Cardiac muscle cell (in vitro differentiated cells and primary cell): ENCODE data around the gene PDE10A. TPM values are rescaled to one million over a fixed set of nuclear protein-coding genes. Genes with fewer than 3 reads are reported as not detected.

ENCODE experiments used
- DNase-seq, 2 donors: peaks; one replicate each; pipeline versions ENCODE4 v3.0.0 to v3.0.0-alpha.2; 2010 to 2017; ENCODE audit warnings: low read depth in 1 of 2, low spot score in 1 of 2
- H3K27ac ChIP-seq: fragments of 200-600 bp; sonication (generic); 2 replicates; pipeline ENCODE4 v1.5.1; 2016
- H3K27me3 ChIP-seq: fragments of 200-600 bp; sonication (generic); 2 replicates; pipeline ENCODE4 v1.6.0; 2016; ENCODE audit warnings: control low read depth
- H3K36me3 ChIP-seq: fragments of 200-600 bp; sonication (generic); 2 replicates; pipeline ENCODE4 v1.5.1; 2016; ENCODE audit warnings: control low read depth
- H3K4me1 ChIP-seq: fragments of 200-600 bp; sonication (generic); 2 replicates; pipeline ENCODE4 v1.8.1; 2017; ENCODE audit warnings: low read depth, mild to moderate bottlenecking, mixed run types
- H3K4me3 ChIP-seq: fragments of 200-600 bp; sonication (generic); 2 replicates; pipeline ENCODE4 v1.5.1; 2016; ENCODE audit warnings: mild to moderate bottlenecking
- H3K9me3 ChIP-seq: fragments of 200-600 bp; sonication (generic); 2 replicates; pipeline ENCODE4 v1.5.1; 2017; ENCODE audit warnings: low read depth, mild to moderate bottlenecking, control low read depth
- polyA plus RNA-seq: library from polyadenylated mRNA; unstranded; fragments of >200 nt; fragmentation: Nextera tagmentation; extraction: Ambion mirVana; gene quantifications from 2 replicates; pipeline ENCODE4 v1.2.1, GENCODE V29; 2016
- total RNA-seq: library from RNA; depleted of rRNA; stranded (reverse); fragments of >200 nt; gene quantifications from 2 replicates; pipeline ENCODE4 v1.2.3, GENCODE V29; 2016
- TF ChIP-seq, protein P1 (sequence below): IDR thresholded peaks from 2 replicates; pipeline ENCODE4 v1.5.1; 2012; ENCODE audit warnings: low read depth, mild to moderate bottlenecking, low read length

Gene PDE10A
- total and polyA plus RNA-seq, 2 experiments from 2014 or later, result 0.82 to 5.4 TPM

DNA sequence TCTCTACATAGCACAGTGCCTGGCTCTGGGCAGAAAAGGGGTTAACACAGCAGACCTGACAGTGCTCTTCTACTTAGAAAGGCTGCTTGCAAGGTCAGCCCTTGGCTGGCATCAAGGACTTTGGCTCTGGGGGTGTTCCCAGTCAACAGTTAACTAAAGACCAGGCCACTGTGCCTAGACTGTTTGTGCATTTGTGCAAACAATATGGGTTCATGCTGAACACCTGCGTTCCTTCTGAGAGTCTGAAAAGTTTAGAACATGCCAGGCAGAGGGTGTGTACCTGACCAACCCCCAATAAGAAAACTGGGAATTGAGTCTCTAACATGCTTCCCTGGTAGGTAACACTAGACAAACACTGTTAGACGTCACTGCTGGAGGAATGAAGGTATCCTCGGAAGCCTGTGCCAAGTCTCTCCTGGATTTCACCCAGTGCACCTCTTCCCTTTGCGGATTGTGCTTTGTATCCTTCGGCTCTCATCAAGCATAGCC is 110.7 kb downstream of the PDE10A start:
- Histone ChIP-seq H3K4me1 (no peaks in the 10 kb centered on the region), H3K9me3 (no peaks in the 10 kb centered on the region), H3K36me3 (no peaks in the 10 kb centered on the region), H3K4me3 (no peak overlapping the region), H3K27me3 (no peaks in the 10 kb centered on the region), H3K27ac (no peak overlapping the region)
- no peak for DNase-seq
- TF ChIP-seq, protein P1, sequence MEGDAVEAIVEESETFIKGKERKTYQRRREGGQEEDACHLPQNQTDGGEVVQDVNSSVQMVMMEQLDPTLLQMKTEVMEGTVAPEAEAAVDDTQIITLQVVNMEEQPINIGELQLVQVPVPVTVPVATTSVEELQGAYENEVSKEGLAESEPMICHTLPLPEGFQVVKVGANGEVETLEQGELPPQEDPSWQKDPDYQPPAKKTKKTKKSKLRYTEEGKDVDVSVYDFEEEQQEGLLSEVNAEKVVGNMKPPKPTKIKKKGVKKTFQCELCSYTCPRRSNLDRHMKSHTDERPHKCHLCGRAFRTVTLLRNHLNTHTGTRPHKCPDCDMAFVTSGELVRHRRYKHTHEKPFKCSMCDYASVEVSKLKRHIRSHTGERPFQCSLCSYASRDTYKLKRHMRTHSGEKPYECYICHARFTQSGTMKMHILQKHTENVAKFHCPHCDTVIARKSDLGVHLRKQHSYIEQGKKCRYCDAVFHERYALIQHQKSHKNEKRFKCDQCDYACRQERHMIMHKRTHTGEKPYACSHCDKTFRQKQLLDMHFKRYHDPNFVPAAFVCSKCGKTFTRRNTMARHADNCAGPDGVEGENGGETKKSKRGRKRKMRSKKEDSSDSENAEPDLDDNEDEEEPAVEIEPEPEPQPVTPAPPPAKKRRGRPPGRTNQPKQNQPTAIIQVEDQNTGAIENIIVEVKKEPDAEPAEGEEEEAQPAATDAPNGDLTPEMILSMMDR, result no peak

DNA sequence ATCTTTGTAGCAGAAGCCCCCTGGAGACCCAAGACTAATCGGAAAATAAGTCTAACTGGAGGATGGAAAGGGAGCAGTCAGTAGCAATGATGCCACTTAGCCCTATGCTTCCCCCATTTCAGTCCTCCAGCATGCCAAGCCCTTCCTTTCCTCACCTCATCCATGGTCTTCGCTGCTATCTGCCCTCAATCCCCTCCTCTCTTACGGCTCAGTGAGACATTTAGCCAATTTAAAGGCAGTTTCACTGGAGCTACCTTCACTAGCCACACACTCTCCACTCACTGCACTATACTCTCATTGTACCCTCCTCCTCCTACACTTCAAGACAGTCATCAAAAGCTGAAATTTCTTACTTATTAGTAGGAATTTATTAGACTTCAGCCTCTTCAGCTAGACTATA is 111.2 kb downstream of the PDE10A start:
- Histone ChIP-seq H3K4me3 (no peak overlapping the region), H3K27me3 (no peaks in the 10 kb centered on the region), H3K9me3 (no peaks in the 10 kb centered on the region), H3K36me3 (no peaks in the 10 kb centered on the region), H3K4me1 (no peaks in the 10 kb centered on the region), H3K27ac (no peak overlapping the region)
- TF ChIP-seq, protein P1, result no peak
- no peak for DNase-seq

DNA sequence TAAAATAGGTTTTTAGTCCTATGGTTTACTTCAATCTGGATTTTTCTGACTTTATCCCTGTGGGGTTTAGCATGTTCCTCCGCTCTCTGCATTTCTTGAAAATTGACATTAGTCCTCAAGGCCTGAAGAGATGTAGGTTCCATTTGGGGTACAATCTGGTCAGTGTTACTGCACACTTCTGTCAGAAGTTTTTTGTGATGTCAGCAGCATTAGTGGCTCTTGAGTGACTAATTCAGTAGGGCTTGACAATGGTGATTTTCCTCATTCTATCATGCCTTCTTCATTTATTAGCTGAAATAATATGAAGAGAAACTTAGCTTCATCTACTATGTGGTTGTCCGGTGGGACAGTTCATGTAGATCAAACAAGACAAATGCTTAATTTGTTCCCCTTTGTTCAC is 114.6 kb downstream of the PDE10A start:
- Histone ChIP-seq H3K4me1 (no peaks in the 10 kb centered on the region), H3K4me3 (no peak overlapping the region)
- TF ChIP-seq, protein P1, result no peak

DNA sequence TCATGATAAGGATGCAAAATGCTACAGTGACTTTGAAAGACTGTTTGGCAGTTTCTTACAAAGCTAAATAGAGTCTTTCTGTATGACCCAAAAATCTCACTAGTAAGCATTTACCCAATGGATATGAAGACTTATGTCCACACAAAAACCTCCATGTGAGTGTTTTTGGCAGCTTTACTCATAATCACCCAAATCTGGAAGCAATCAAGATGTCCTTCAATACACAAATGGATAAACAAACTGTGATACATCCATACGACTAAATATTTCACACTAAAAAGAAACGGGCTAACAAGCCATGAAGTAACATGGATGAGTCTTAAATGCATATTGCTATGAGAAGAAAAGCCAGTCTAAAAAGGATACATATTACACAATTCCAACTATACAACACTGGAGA is 117.2 kb downstream of the PDE10A start:
- Histone ChIP-seq H3K27me3 (no peaks in the 10 kb centered on the region), H3K27ac (no peak overlapping the region), H3K9me3 (no peaks in the 10 kb centered on the region), H3K36me3 (no peaks in the 10 kb centered on the region), H3K4me3 (no peak overlapping the region), H3K4me1 (no peaks in the 10 kb centered on the region)
- no peak for DNase-seq
- TF ChIP-seq, protein P1, result no peak

More for the DNA sequence above, 114.6 kb downstream of the PDE10A start:
- Histone ChIP-seq H3K27me3 (no peaks in the 10 kb centered on the region), H3K36me3 (no peaks in the 10 kb centered on the region), H3K27ac (no peak overlapping the region), H3K9me3 (no peaks in the 10 kb centered on the region)
- DNase-seq, result no peak

DNA sequence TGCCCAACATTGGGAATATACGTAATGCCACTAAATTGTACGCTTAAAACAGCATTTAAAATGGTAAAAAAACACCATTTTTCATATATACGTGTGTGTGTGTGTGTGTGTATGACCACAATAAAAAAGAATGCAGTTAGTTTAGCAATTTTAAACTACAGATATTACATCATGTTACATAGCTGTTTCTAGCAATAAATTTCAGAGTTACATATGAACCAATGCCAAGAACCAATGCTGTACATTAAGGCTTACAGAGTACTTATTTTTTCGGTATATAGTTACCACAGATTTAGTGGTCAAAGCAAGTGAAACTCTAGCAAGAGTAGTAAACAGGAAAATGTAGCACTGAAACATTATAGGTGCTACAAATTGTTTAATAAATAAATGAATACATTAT is 119.3 kb downstream of the PDE10A start:
- no peaks in the 10 kb centered on the region for H3K4me1 ChIP-seq
- no peaks in the 10 kb centered on the region for H3K27me3 ChIP-seq
- H3K9me3 ChIP-seq, result no peaks in the 10 kb centered on the region
- no peak overlapping the region for H3K4me3 ChIP-seq
- TF ChIP-seq, protein P1, result no peak
- no peak overlapping the region for H3K27ac ChIP-seq
- H3K36me3 ChIP-seq, result no peaks in the 10 kb centered on the region
- no peak for DNase-seq

DNA sequence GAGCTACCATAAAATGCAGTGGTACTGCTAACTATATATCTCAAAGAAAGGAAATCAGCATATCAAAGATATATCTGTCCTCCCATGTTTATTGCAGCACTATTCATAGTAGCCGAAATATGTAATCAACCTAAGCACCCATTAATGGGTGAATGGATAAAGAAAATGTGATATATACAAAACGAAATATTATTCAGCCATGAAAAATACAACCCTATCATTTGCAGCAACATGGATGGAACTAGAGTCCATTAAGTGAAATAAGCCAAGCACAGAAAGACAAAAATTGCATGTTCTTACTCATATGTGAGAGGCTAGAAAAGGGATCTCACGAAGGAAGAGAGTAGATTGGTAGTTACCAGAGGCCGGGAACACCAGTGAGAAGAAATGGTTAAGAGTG is 126.1 kb downstream of the PDE10A start:
- Histone ChIP-seq H3K4me3 (no peak overlapping the region), H3K36me3 (no peaks in the 10 kb centered on the region), H3K27me3 (no peaks in the 10 kb centered on the region), H3K27ac (no peak overlapping the region), H3K4me1 (no peaks in the 10 kb centered on the region), H3K9me3 (no peaks in the 10 kb centered on the region)
- DNase-seq, result no peak
- TF ChIP-seq, protein P1, result no peak
